HEK293T (cell line): ENCODE data around the gene FHL1.

Source experiments
- FOXA1 ChIP-seq: fragments of 450-650 bp; IDR thresholded peaks from 2 replicates; pipeline ENCODE4 v1.6.1; 2016; ENCODE audit warnings: mild to moderate bottlenecking
- FOXM1 ChIP-seq: fragments of 450-650 bp; IDR thresholded peaks from 2 replicates; pipeline ENCODE4 v1.6.1; 2017; ENCODE audit warnings: mild to moderate bottlenecking, borderline replicate concordance
- NFRKB ChIP-seq: fragments of 450-650 bp; IDR thresholded peaks from 2 replicates; pipeline ENCODE4 v1.6.1; 2016; ENCODE audit warnings: mild to moderate bottlenecking, moderate library complexity
- SP1 ChIP-seq: fragments of 450-650 bp; IDR thresholded peaks from 2 replicates; pipeline ENCODE4 v1.6.1; 2017
- SUZ12 ChIP-seq: fragments of 450-650 bp; IDR thresholded peaks from 2 replicates; pipeline ENCODE4 v1.6.1; 2016; ENCODE audit warnings: mild to moderate bottlenecking
- TF ChIP-seq, protein P1 (sequence below): fragments of 450-650 bp; IDR thresholded peaks from 2 replicates; pipeline ENCODE4 v1.6.1; 2016

DNA sequence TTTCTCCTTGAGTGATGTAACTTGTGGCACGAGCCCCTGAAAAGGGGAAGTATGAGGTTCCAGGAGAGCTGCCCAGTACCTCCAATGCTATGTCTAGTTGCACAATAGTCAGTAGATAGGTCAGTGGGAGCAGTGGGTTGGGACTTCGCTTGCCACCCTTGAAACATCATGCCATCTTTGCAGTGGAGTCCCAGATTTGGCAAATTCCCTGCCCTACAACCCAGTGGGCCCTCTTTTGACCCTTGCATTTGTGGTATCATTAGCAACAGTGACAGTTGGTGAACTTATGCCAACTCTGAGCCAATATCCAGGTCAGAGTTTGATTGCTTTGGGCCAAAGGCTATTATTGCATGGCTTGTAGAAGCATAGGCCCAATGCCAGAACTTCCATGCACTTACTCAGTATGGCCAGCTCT lies 12.3 kb downstream of the FHL1 start:
- TF ChIP-seq SP1 (no peak), FOXM1 (no peak), NFRKB (no peak), SUZ12 (no peak), FOXA1 (no peak)
- TF ChIP-seq, protein P1, sequence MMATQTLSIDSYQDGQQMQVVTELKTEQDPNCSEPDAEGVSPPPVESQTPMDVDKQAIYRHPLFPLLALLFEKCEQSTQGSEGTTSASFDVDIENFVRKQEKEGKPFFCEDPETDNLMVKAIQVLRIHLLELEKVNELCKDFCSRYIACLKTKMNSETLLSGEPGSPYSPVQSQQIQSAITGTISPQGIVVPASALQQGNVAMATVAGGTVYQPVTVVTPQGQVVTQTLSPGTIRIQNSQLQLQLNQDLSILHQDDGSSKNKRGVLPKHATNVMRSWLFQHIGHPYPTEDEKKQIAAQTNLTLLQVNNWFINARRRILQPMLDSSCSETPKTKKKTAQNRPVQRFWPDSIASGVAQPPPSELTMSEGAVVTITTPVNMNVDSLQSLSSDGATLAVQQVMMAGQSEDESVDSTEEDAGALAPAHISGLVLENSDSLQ: no peak
